Tibial nerve (tissue), 4 donors: Measurements from ENCODE around the gene R3HCC1L.

Source experiments
- CTCF ChIP-seq, 5 experiments: fragments of 200-600 bp in 3 of 5; fragments of 450-650 bp in 2 of 5; sonication (generic) in 3 of 5; IDR thresholded peaks; one replicate each; pipeline ENCODE4 v1.5.1; 2016 to 2019; ENCODE audit warnings: antibody characterized with exemption in 5 of 5, mild to moderate bottlenecking in 3 of 5, moderate library complexity in 2 of 5
- EP300 ChIP-seq, 2 donors: sonication (generic); formaldehyde crosslinking; IDR thresholded peaks; one replicate each; pipeline ENCODE4 v1.6.1; 2017; ENCODE audit warnings: antibody characterized with exemption in 2 of 2, mild to moderate bottlenecking in 1 of 2
- POLR2A ChIP-seq, 2 donors: fragments of 450-650 bp; IDR thresholded peaks; one replicate each; pipeline ENCODE4 v1.6.1; 2017; ENCODE audit warnings: antibody characterized with exemption in 2 of 2, mild to moderate bottlenecking in 2 of 2, moderate library complexity in 2 of 2

GRCh38 chr10:98231417-98231816 is 97.0 kb downstream of the R3HCC1L start:
- TF ChIP-seq CTCF (IDR thresholded peaks at IDR 0.05) (no peak), EP300 (IDR thresholded peaks at IDR 0.05) (no peak), POLR2A (IDR thresholded peaks at IDR 0.05) (no peak)
